Trophoblast cell (in vitro differentiated cells and primary cell): ENCODE measurements around the gene FBXL17.

Source experiments
- DNase-seq, 2 donors: peaks; one replicate each; pipeline ENCODE4 v3.0.0-alpha.2; 2016
- H2AFZ ChIP-seq: 2 replicates; pipeline ENCODE4 v1.6.1; 2013; ENCODE audit warnings: low read length, moderate library complexity, mild to moderate bottlenecking; ENCODE audit not compliant: insufficient read depth, poor library complexity
- H2AK5ac ChIP-seq: 2 replicates; pipeline ENCODE4 v1.6.1; 2013; ENCODE audit warnings: mild to moderate bottlenecking, low read length
- H2BK120ac ChIP-seq: 2 replicates; pipeline ENCODE4 v1.6.1; 2013; ENCODE audit warnings: low read length, mild to moderate bottlenecking, moderate library complexity; ENCODE audit not compliant: insufficient read depth, poor library complexity
- H2BK12ac ChIP-seq: 2 replicates; pipeline ENCODE4 v1.6.1; 2013; ENCODE audit warnings: mild to moderate bottlenecking, low read length, moderate library complexity
- H2BK5ac ChIP-seq: 2 replicates; pipeline ENCODE4 v1.6.1; 2013; ENCODE audit warnings: low read length, low read depth, moderate library complexity, mild to moderate bottlenecking; ENCODE audit not compliant: poor library complexity
- H3K14ac ChIP-seq: 2 replicates; pipeline ENCODE4 v1.6.1; 2013; ENCODE audit warnings: mild to moderate bottlenecking, low read length
- H3K18ac ChIP-seq: 2 replicates; pipeline ENCODE4 v1.6.1; 2013; ENCODE audit warnings: mild to moderate bottlenecking, low read length
- H3K23ac ChIP-seq: 2 replicates; pipeline ENCODE4 v1.6.1; 2013; ENCODE audit warnings: low read length
- H3K27ac ChIP-seq: 2 replicates; pipeline ENCODE4 v1.5.1; 2013; ENCODE audit warnings: low read depth, mild to moderate bottlenecking, inconsistent platforms, low read length, moderate library complexity
- H3K27me3 ChIP-seq: 2 replicates; pipeline ENCODE4 v1.6.1; 2013; ENCODE audit warnings: inconsistent platforms, mild to moderate bottlenecking, low read length, moderate library complexity; ENCODE audit not compliant: insufficient read depth
- H3K36me3 ChIP-seq, 2 experiments: 1 replicate in 1 of 2; 2 replicates in 1 of 2; pipeline ENCODE4 v1.6.1; 2013; ENCODE audit warnings: low read length in 2 of 2, mild to moderate bottlenecking in 2 of 2, moderate library complexity in 1 of 2; ENCODE audit not compliant: insufficient read depth in 2 of 2, control insufficient read depth in 1 of 2
- H3K4ac ChIP-seq: 2 replicates; pipeline ENCODE4 v1.6.1; 2013; ENCODE audit warnings: low read depth, mild to moderate bottlenecking, low read length, moderate library complexity
- H3K4me1 ChIP-seq, 2 experiments: 1 replicate in 1 of 2; 2 replicates in 1 of 2; pipeline ENCODE4 v1.6.1; 2013; ENCODE audit warnings: low read length in 2 of 2, mild to moderate bottlenecking in 2 of 2, moderate library complexity in 1 of 2; ENCODE audit not compliant: insufficient read depth in 2 of 2, control insufficient read depth in 1 of 2
- H3K4me2 ChIP-seq: 2 replicates; pipeline ENCODE4 v1.6.1; 2013; ENCODE audit warnings: inconsistent platforms, mild to moderate bottlenecking, low read length, moderate library complexity
- H3K4me3 ChIP-seq: 2 replicates; pipeline ENCODE4 v1.5.1; 2013; ENCODE audit warnings: mild to moderate bottlenecking, low read depth, low read length, inconsistent platforms
- H3K79me1 ChIP-seq: one replicate; pipeline ENCODE4 v1.6.1; 2013; ENCODE audit warnings: low read length
- H3K79me2 ChIP-seq: 2 replicates; pipeline ENCODE4 v1.6.1; 2013; ENCODE audit warnings: low read length, mild to moderate bottlenecking; ENCODE audit not compliant: control insufficient read depth, insufficient read depth, poor library complexity
- H3K9ac ChIP-seq: 2 replicates; pipeline ENCODE4 v1.6.1; 2013; ENCODE audit warnings: mild to moderate bottlenecking, low read length
- H3K9me3 ChIP-seq: 2 replicates; pipeline ENCODE4 v1.6.1; 2013; ENCODE audit warnings: low read depth, mild to moderate bottlenecking, control low read depth, inconsistent platforms, low read length; ENCODE audit not compliant: insufficient read depth
- H4K12ac ChIP-seq: 2 replicates; pipeline ENCODE4 v1.6.1; 2013; ENCODE audit warnings: low read depth, mild to moderate bottlenecking, low read length, moderate library complexity
- H4K8ac ChIP-seq: 2 replicates; pipeline ENCODE4 v1.6.1; 2013; ENCODE audit warnings: low read depth, mild to moderate bottlenecking, low read length, moderate library complexity
- H4K91ac ChIP-seq: one replicate; pipeline ENCODE4 v1.6.1; 2013; ENCODE audit warnings: low read depth, mild to moderate bottlenecking, low read length, moderate library complexity
- WGBS: extraction: QIAGEN DNeasy Blood & Tissue Kit; methylation state at CpG from one replicate; pipeline ENCODE4 v1.1.7; 2013; ENCODE audit warnings: missing lambda C conversion rate; ENCODE audit not compliant: insufficient read length, insufficient coverage; ENCODE audit errors: extremely low coverage; 5-methylcytosine and 5-hydroxymethylcytosine counted together

The FBXL17 gene

DNA sequence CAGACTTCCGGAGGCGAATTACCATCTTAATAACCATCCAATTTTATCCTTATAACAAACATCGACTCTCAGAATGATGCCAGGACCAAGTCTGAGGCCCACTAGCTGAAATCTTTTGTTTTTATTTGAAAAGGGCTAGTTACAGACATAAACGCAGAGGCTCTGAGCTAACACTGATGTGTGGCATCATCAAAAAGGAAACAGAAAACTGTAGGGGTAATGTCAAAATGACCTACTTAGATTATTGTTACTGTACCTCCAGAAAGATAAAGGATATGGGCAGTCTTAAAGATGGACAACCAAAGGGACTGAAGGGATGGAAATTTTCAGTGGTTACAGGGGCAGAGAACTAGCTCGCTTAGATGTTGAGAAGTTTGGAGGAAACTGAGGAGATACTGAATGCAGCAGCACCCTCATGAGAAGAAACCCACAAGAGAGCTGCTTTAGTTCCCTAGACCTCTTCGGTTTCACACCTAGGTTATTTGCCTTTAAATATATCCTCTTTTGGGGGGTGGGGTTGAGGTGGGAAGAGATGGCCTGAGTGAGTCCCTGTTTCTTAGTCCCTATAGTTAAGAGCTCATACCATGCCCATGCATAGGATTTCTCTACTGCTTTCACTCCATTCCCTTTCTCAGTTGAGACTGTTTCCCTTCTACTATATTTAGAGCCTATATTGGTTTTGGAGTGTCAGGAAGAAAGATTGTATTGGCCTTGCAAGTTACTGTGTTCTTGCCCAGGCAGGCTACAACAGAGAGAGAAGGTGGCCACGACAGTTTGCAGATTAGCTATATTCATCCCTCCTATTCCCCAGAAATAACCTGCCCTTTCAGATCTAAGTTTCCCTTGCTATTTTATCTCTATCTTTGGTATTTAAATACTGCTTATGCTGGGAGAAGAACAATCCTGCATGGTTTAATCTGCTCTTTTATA is 390.8 kb downstream of the FBXL17 start:
- H3K36me3 ChIP-seq: no peaks in the 10 kb centered on the region
- no peak overlapping the region for H2BK5ac ChIP-seq
- H4K12ac ChIP-seq: no peak overlapping the region
- H2AK5ac ChIP-seq: no peak overlapping the region
- H3K27me3 ChIP-seq: no peaks in the 10 kb centered on the region
- H3K27ac ChIP-seq: no peak overlapping the region
- no peak overlapping the region for H3K9ac ChIP-seq
- H3K9me3 ChIP-seq: no peaks in the 10 kb centered on the region
- H2BK12ac ChIP-seq: no peak overlapping the region
- H3K4me3 ChIP-seq: no peak overlapping the region
- H3K14ac ChIP-seq: no peak overlapping the region
- DNase-seq: no peak
- no peak overlapping the region for H3K23ac ChIP-seq
- H3K18ac ChIP-seq: no peak overlapping the region
- no peak overlapping the region for H3K4me2 ChIP-seq
- H3K4ac ChIP-seq: no peak overlapping the region
- H2BK120ac ChIP-seq: no peak overlapping the region
- H3K79me2 ChIP-seq: no peaks in the 10 kb centered on the region
- H4K91ac ChIP-seq: no peak overlapping the region
- H4K8ac ChIP-seq: no peak overlapping the region
- H3K79me1 ChIP-seq: no peaks in the 10 kb centered on the region
- no peaks in the 10 kb centered on the region for H3K4me1 ChIP-seq
- no peak overlapping the region for H2AFZ ChIP-seq
- no CpG with 5 or more reads among the region's 7 CpGs for WGBS

DNA sequence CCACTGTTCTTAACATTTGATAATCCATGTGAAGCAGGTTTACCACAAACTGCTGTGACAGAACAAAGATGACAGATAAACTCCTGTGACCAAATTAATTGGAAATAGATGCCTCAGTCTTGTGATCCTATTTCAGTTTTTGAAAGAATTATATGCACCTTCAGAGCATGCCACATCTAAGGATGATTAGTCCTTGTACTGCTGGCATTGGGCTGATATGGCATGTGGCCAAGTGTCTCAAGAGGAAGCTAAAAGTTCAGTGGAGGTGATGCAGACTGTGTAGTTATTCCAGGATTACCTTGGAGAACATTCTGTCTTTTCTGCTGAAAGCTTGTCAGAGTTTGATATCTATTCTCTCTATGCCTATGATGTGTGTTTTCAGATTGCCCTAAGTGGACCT is 396.8 kb downstream of the FBXL17 start:
- no peak overlapping the region for H2AFZ ChIP-seq
- no peak overlapping the region for H2BK120ac ChIP-seq
- H3K4me3 ChIP-seq: no peak overlapping the region
- H2AK5ac ChIP-seq: no peak overlapping the region
- H3K9me3 ChIP-seq: no peaks in the 10 kb centered on the region
- no peak overlapping the region for H3K4me2 ChIP-seq
- no peak overlapping the region for H3K4ac ChIP-seq
- no peak overlapping the region for H3K27ac ChIP-seq
- no peak overlapping the region for H3K23ac ChIP-seq
- H3K27me3 ChIP-seq: no peaks in the 10 kb centered on the region
- no peak overlapping the region for H4K8ac ChIP-seq
- no peaks in the 10 kb centered on the region for H3K79me2 ChIP-seq
- no peak overlapping the region for H3K18ac ChIP-seq
- no peak overlapping the region for H4K91ac ChIP-seq
- no peak overlapping the region for H2BK5ac ChIP-seq
- H4K12ac ChIP-seq: no peak overlapping the region
- DNase-seq: no peak
- no peaks in the 10 kb centered on the region for H3K79me1 ChIP-seq
- no peak overlapping the region for H2BK12ac ChIP-seq
- H3K36me3 ChIP-seq: no peaks in the 10 kb centered on the region
- H3K14ac ChIP-seq: no peak overlapping the region
- no peak overlapping the region for H3K9ac ChIP-seq
- H3K4me1 ChIP-seq: no peaks in the 10 kb centered on the region

DNA sequence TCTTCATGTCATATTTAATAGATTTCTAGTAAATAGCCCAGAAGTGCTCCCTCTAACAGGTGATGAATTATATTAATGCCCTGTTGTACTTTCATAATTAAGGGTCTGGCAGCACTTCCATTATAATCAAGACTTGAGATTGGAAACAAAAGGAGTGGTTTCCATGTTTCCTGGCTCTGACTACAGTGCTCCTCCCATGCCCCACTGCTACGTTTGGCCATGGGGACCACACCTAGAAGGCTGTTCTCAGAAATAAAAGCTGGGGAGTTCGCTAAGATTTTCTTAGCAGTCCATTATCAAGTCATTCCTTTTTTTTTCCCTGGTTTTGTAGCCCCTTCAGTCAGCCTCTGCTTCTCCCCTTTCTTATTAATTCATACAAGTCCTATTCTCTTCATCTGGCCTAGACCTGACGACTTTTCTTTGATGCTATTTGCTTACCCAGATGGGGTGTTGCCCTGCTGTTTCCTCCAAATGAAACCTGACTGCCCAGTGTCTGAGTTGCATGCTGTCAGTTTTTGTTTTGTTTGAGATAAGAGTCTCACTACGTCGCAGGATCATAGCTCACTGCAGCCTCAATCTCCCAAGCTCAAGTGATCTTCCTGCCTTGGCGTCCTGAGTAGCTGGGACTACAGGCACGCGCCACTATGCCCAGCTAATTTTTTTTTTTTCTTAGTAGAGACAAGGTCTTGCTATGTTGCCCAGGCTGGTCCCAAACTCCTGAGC is 399.0 kb downstream of the FBXL17 start:
- H4K91ac ChIP-seq: no peak overlapping the region
- peaks cover 0 to 2% of the 10 kb centered on the region in 2 experiments for H3K4me1 ChIP-seq
- no peak overlapping the region for H3K27ac ChIP-seq
- no peak overlapping the region for H2AK5ac ChIP-seq
- no peak overlapping the region for H2BK120ac ChIP-seq
- H3K79me1 ChIP-seq: no peaks in the 10 kb centered on the region
- no peak overlapping the region for H3K18ac ChIP-seq
- no peak for DNase-seq
- no peak overlapping the region for H3K14ac ChIP-seq
- H3K27me3 ChIP-seq: no peaks in the 10 kb centered on the region
- no peak overlapping the region for H3K4ac ChIP-seq
- H2BK12ac ChIP-seq: no peak overlapping the region
- H4K12ac ChIP-seq: no peak overlapping the region
- no CpG with 5 or more reads among the region's 8 CpGs for WGBS
- no peak overlapping the region for H3K9ac ChIP-seq
- H3K36me3 ChIP-seq: no peaks in the 10 kb centered on the region
- H3K4me2 ChIP-seq: no peak overlapping the region
- no peak overlapping the region for H4K8ac ChIP-seq
- no peaks in the 10 kb centered on the region for H3K79me2 ChIP-seq
- no peak overlapping the region for H3K23ac ChIP-seq
- H2AFZ ChIP-seq: no peak overlapping the region
- no peak overlapping the region for H3K4me3 ChIP-seq
- H2BK5ac ChIP-seq: no peak overlapping the region
- H3K9me3 ChIP-seq: no peaks in the 10 kb centered on the region

DNA sequence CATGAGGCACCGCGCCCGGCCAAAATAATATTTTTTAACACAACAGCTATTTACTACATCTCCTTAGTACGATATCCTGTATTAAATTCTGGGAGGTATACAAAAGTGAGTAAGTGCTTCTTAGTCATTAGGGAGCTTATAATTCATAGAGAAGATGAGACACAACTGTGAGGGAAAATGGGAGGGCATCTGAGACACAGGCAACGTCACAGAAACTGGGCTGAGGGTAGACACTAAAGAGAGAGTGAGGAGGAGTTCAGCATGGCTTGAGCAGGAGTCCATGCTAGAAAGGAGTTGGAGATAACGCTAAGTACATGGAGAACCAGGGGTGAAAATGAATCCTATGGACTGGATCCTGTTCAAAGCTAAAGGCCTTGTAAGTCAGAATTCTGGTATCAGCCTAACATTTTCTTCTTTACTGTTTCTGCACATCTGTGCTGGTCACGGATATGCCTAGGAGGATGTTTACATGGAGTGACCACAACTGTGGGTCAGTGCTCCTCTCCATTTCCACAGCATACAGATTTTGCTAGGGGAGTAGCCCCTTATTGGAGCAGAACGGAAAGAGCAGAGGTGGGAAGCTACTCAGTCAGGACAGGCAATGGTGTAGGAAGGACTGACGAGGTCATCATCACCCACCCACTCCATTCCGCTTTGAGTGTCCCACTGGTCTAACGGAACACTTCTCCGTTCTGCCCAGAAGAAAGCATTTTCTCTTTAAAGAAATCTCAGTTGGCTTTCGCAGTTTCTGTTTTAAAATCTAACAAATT is 400.8 kb downstream of the FBXL17 start:
- H3K18ac ChIP-seq: no peak overlapping the region
- H4K91ac ChIP-seq: no peak overlapping the region
- no peak overlapping the region for H4K8ac ChIP-seq
- H3K4me3 ChIP-seq: no peak overlapping the region
- H3K36me3 ChIP-seq: no peaks in the 10 kb centered on the region
- WGBS: no CpG with 5 or more reads among the region's 13 CpGs
- H2BK5ac ChIP-seq: no peak overlapping the region
- no peak overlapping the region for H2AFZ ChIP-seq
- H3K27ac ChIP-seq: no peak overlapping the region
- H3K27me3 ChIP-seq: no peaks in the 10 kb centered on the region
- H3K79me1 ChIP-seq: no peaks in the 10 kb centered on the region
- no peak overlapping the region for H4K12ac ChIP-seq
- H2BK120ac ChIP-seq: no peak overlapping the region
- no peak overlapping the region for H3K4me2 ChIP-seq
- no peaks in the 10 kb centered on the region for H3K79me2 ChIP-seq
- no peak overlapping the region for H3K4ac ChIP-seq
- no peak overlapping the region for H3K14ac ChIP-seq
- H3K23ac ChIP-seq: no peak overlapping the region
- H2AK5ac ChIP-seq: no peak overlapping the region
- peaks cover 0 to 2% of the 10 kb centered on the region in 2 experiments for H3K4me1 ChIP-seq
- no peak overlapping the region for H3K9ac ChIP-seq
- DNase-seq: no peak
- H3K9me3 ChIP-seq: no peaks in the 10 kb centered on the region
- no peak overlapping the region for H2BK12ac ChIP-seq
